ENCODE results near the gene RIC8A.

- TF ChIP-seq EZH2phosphoT487 (IDR thresholded peaks at IDR 0.05; ENCODE audit: borderline replicate concordance, low read depth) = no peak
- TF ChIP-seq CTCF (IDR thresholded peaks at IDR 0.05) = no peak
- TF ChIP-seq YY1 (IDR thresholded peaks at IDR 0.05; ENCODE audit: low read depth) = no peak
- no peak for TF ChIP-seq ZBTB33 (IDR thresholded peaks at IDR 0.05; ENCODE audit: borderline replicate concordance, low read depth)
- no peak for TF ChIP-seq RXRA (IDR thresholded peaks at IDR 0.05; ENCODE audit: borderline replicate concordance, low read depth)
- no peak for TF ChIP-seq NFIC (IDR thresholded peaks at IDR 0.05; ENCODE audit: borderline replicate concordance)
- TF ChIP-seq REST (IDR thresholded peaks at IDR 0.05; ENCODE audit: low read depth, low read length) = no peak
- TF ChIP-seq RCOR1 (IDR thresholded peaks at IDR 0.05; ENCODE audit: low read length) = no peak
- TF ChIP-seq MXI1 (IDR thresholded peaks at IDR 0.05; ENCODE audit: low read depth, low read length) = no peak
- TF ChIP-seq FOSL2 (IDR thresholded peaks at IDR 0.05; ENCODE audit: borderline replicate concordance, low read depth) = no peak
- no peak for TF ChIP-seq TCF12 (IDR thresholded peaks at IDR 0.05)
- TF ChIP-seq GABPA (IDR thresholded peaks at IDR 0.05; ENCODE audit: low read depth) = no peak
- no peak for TF ChIP-seq EP300 (IDR thresholded peaks at IDR 0.05; ENCODE audit: borderline replicate concordance in 1 of 2, low read depth in 1 of 2, low read length in 1 of 2)
Observed at GRCh38 chr11:215581-216037, 8.1 kb downstream of the RIC8A start.
